ENCODE results near the gene ANKRD6.

GRCh38 chr6:89481695-89482094 lies 48.7 kb downstream of the ANKRD6 start:
- TF ChIP-seq CTCF (IDR thresholded peaks at IDR 0.05): no peak
- TF ChIP-seq POLR2A (IDR thresholded peaks at IDR 0.05): no peak
- no peak for TF ChIP-seq POLR2AphosphoS5 (IDR thresholded peaks at IDR 0.05; ENCODE audit: insufficient read depth in 1 of 2, low read depth in 1 of 2)

Data from vagina (tissue), 2 donors.